Measurements from ENCODE around the gene MAN1B1.
A peak's percentile ranks its signal among the peaks of the same experiment; 100 is the strongest.

Gene MAN1B1

DNA sequence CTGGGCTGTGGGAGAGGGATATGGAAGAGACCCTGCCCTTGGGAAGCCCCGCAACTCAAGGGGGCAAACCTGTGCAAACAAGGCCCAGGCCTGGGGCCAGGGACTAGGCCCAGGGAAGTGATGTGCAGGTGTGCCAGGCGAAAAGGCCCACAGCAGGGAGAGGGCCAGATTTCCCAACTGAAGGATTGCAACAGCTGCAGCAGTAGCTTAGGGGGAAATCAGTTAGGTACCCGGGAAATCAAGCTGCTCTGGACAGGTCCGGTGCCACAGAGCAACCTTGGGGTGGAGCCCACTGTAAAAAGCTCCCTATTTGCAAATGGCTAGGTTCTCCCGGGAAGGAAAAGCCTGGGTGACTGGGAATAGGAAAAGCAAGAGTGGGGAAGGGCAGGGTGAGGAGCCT is 62.6 kb downstream of the MAN1B1 start:
- no peak for DNase-seq

DNA sequence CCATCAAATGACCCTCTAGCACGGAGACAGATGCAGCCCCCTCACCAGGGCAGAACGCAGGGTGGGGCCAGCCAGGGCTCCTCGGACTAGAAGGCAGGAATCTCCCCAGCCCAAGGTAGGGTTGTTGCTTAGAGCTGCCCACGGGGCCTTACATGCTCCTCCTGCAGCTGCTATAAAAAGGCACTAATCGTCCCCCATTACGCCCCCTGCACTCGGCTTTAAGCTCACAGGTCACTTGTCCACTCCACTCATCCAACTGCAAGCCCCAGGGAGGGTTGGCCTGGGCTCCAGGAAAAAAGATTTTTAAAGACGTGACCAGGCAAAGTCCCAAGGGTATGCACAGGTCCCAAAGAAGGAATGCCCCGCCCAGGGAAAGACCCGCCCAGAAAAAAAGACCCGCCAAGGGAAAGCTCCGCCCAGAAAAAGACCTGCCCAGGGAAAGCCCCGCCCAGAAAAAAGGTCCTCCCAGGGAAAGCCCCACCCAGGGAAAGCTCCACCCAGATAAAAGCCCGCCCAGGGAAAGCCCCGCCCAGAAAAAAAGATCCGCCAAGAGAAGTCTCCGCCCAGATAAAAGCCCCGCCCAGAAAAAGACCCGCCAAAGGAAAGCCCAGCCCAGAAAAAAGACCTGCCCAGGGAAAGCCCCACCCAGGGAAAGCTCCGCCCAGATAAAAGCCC is 63.3 kb downstream of the MAN1B1 start:
- DNase-seq, result no peak

DNA sequence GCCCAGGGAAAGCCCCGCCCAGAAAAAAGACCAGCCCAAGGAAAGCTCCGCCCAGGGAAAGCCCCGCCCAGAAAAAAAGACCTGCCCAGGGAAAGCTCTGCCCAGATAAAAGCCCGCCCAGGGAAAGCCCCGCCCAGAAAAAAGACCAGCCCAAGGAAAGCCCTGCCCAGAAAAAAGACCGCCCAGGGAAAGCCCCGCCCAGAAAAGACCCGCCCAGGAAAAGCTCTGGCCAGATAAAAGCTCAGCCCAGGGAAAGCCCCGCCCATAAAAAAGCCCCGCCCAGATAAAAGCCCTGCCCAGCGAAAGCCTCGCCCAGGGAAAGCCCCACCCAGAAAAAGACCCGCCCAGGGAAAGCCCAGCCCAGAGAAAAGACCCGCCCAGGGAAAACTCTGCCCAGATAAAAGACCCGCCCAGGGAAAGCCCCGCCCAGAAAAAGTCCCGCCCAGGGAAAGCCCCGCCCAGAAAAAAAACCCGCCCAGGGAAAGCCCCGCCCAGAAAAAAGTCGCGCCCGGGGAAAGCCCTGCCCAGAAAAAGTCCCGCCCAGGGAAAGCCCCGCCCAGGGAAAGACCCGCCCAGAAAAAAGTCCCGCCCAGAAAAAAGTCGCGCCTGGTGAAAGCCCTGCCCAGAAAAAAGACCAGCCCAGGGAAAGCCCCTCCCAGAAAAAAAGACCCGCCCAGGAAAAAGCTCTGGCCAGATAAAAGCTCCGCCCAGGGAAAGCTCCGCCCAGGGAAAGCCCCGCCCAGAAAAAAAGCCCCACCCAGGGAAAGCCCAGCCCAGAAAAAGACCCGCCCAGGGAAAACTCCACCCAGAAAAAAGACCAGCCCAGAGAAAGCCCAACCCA is 64.1 kb downstream of the MAN1B1 start:
- DNase-seq, result no peak

DNA sequence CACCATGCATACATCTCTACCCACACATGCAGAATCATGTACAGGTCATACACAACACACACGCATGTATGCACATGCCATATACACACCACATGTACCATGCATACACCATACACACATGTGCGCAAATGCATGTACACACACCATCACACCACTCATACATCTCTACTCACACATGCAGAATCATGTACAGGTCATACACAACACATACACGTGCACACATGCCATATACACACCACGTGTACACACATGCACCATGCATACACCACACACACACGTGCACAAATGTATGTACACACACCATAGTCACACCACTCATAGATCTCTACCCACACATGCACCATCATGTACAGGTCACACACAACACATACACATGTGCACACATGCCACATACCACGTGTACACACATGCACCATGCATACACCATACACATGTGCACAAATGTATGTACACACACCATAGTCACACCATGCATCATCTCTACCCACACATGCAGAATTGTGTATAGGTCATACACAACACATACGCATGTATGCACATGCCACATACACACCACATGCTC is 66.1 kb downstream of the MAN1B1 start:
- no peak for DNase-seq

DNA sequence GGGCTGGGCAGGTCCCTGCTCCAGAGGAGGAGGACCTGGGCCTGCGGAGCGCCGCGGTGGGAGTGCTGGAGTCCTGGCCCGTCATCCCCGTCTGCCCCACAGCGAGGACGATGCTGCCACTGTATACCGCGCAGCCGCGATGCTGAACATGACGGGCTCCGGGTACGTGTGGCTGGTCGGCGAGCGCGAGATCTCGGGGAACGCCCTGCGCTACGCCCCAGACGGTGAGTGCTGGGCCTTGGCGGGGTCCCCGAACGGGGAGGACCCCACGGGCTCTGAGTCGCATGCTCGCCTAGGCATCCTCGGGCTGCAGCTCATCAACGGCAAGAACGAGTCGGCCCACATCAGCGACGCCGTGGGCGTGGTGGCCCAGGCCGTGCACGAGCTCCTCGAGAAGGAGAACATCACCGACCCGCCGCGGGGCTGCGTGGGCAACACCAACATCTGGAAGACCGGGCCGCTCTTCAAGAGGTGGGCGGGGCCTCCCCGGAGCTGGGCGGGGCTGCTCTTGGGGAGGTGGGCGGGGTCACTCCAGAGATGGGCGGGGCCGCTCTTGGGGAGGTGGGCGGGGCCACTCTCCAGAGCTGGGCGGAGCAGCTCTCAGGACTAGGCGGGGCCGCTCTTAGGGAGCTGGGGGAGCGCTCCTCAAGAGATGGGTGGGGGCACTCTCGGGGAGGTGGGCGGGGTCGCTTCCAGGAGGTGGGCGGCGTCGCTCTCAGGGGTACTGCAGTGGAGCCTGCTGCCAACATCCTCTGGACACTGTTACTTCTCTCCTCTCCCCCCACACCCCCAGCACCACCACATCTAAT is 70.0 kb downstream of the MAN1B1 start:
- DNase-seq, result peak; percentile 66

DNA sequence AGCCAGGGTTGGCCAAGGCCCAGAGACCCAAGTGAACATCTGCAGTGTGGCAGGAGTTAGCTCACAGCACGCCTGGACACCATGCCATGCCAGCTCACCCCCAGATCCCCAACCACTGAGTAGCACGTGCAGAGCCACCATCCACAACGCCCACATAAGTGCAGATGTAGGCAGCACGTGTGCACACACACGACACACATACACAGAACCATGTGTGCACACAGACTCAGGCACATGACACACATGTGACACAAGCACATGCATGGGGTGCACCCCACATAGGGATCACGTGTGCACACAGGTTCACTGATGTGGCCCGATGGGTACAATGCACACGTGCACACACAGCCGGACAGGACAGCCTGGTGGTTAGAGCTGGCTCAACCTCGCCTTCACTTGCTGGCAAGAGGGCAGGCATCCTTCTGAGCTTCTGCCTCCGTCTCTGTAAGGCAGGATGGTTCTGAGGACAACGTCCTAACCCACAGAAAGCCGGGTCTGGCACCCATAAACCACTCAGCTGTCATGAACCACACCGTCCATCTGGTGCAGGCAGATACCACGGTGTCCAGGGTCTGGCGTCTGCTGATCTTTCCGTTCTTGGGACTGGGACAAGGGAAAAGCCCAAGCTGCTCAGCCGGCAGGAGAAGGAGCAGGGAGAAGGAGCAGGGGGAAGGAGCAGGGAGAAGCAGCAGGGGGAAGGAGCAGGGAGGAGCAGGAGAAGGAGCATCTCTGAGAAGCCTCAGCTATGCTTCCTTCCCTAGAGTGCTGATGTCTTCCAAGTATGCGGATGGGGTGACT is 71.0 kb downstream of the MAN1B1 start:
- DNase-seq, result no peak

DNA sequence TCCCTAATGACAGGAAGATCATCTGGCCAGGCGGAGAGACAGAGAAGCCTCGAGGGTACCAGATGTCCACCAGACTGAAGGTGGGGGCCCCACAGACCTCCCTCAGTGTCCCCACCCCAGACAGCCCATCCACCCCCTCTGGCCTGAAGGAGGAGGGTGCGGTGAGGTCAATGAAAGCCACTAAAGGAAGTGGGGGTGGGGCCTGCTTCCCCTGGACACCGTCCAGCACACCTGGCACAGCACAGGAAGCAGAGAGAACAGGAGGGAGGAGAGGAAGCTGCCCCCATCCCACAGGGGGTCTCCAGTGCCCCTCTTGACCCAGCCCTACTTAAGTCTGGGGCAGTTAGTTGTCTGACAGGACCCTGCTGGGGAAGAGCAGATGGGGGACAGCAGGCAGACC is 71.8 kb downstream of the MAN1B1 start:
- DNase-seq, result no peak
